ENCODE measurements around the gene ADIPOR2.

Gene ADIPOR2

GRCh38 chr12:1815814-1816729 lies 125.2 kb downstream of the ADIPOR2 start:
- TF ChIP-seq MAX (IDR thresholded peaks at IDR 0.05): no peak
- TF ChIP-seq, protein P1, sequence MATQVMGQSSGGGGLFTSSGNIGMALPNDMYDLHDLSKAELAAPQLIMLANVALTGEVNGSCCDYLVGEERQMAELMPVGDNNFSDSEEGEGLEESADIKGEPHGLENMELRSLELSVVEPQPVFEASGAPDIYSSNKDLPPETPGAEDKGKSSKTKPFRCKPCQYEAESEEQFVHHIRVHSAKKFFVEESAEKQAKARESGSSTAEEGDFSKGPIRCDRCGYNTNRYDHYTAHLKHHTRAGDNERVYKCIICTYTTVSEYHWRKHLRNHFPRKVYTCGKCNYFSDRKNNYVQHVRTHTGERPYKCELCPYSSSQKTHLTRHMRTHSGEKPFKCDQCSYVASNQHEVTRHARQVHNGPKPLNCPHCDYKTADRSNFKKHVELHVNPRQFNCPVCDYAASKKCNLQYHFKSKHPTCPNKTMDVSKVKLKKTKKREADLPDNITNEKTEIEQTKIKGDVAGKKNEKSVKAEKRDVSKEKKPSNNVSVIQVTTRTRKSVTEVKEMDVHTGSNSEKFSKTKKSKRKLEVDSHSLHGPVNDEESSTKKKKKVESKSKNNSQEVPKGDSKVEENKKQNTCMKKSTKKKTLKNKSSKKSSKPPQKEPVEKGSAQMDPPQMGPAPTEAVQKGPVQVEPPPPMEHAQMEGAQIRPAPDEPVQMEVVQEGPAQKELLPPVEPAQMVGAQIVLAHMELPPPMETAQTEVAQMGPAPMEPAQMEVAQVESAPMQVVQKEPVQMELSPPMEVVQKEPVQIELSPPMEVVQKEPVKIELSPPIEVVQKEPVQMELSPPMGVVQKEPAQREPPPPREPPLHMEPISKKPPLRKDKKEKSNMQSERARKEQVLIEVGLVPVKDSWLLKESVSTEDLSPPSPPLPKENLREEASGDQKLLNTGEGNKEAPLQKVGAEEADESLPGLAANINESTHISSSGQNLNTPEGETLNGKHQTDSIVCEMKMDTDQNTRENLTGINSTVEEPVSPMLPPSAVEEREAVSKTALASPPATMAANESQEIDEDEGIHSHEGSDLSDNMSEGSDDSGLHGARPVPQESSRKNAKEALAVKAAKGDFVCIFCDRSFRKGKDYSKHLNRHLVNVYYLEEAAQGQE (IDR thresholded peaks at IDR 0.05; ENCODE audit: low read depth): no peak
- TF ChIP-seq ZBTB7A (IDR thresholded peaks at IDR 0.05; ENCODE audit: low read depth): no peak
- no peak for TF ChIP-seq EP300 (IDR thresholded peaks at IDR 0.05; ENCODE audit: borderline replicate concordance)
- no peak for TF ChIP-seq TAF1 (IDR thresholded peaks at IDR 0.05; ENCODE audit: low read depth)
- TF ChIP-seq NFIC (IDR thresholded peaks at IDR 0.05): no peak
- TF ChIP-seq CREB1 (IDR thresholded peaks at IDR 0.05; ENCODE audit: low read depth): no peak
- TF ChIP-seq YY1 (IDR thresholded peaks at IDR 0.05; ENCODE audit: low read depth): no peak
- TF ChIP-seq TEAD4 (IDR thresholded peaks at IDR 0.05): no peak
- TF ChIP-seq RAD21 (IDR thresholded peaks at IDR 0.05; ENCODE audit: low read depth): no peak
- no peak for TF ChIP-seq FOXM1 (IDR thresholded peaks at IDR 0.05; ENCODE audit: borderline replicate concordance, low read depth)
- TF ChIP-seq CEBPB (IDR thresholded peaks at IDR 0.05): no peak
- TF ChIP-seq, protein P2, sequence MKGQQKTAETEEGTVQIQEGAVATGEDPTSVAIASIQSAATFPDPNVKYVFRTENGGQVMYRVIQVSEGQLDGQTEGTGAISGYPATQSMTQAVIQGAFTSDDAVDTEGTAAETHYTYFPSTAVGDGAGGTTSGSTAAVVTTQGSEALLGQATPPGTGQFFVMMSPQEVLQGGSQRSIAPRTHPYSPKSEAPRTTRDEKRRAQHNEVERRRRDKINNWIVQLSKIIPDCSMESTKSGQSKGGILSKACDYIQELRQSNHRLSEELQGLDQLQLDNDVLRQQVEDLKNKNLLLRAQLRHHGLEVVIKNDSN (IDR thresholded peaks at IDR 0.05): no peak
- no peak for TF ChIP-seq TCF12 (IDR thresholded peaks at IDR 0.05; ENCODE audit: low read depth)
- TF ChIP-seq EGR1 (IDR thresholded peaks at IDR 0.05): no peak

DNA sequence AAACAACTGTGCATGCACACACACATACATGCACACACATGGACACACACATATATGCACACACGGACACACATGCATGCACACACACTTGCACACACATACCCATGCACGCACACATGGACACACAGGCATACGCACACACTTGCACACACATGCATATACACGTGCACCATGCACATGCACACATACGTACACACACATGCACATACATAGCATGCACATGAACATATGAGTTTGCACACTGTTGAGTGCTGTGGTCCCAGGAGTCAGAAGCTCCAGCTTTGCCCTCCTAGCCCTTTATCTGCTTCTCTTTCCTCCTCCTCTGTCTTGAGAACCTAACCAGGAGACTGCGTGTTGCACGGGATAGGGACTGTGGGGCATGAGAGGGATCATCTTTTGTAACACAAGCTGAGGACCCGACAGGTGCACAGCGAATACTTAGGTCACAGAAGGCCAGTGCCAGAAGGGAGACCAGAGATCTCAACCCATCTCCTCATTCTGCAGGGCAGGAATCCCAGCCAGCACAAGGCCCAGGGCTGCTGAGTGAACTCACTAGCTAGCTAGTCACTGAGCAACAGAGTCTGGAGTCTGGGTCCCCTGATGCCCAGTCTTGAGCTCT lies 126.0 kb downstream of the ADIPOR2 start:
- TF ChIP-seq MAX (IDR thresholded peaks at IDR 0.05) (no peak), RAD21 (IDR thresholded peaks at IDR 0.05; ENCODE audit: low read depth) (no peak)

DNA sequence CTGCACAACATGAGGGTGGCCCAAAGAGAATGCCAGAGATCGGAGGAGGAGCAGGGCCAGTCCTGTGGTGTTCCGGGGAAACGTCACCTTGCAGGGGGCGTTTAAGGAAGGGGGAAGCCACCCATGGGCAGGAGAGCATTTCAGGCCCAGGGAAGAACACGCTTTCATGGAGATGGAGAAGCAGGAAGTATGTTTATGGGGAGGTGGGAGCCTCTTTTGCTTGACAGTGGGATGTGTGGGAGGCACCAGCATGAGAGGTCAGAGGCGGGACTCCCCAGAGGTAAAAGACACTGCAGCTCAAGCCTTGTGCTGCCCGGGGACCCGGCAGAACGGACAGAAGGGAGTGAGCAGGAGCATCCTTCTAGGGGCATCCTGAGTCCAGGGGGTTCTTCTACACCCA lies 128.2 kb downstream of the ADIPOR2 start:
- no peak for TF ChIP-seq FOXM1 (IDR thresholded peaks at IDR 0.05; ENCODE audit: borderline replicate concordance, low read depth)
- no peak for TF ChIP-seq TCF12 (IDR thresholded peaks at IDR 0.05; ENCODE audit: low read depth)
- TF ChIP-seq, protein P2 (IDR thresholded peaks at IDR 0.05): no peak
- TF ChIP-seq, protein P1 (IDR thresholded peaks at IDR 0.05; ENCODE audit: low read depth): no peak
- no peak for TF ChIP-seq EP300 (IDR thresholded peaks at IDR 0.05; ENCODE audit: borderline replicate concordance)
- no peak for TF ChIP-seq YY1 (IDR thresholded peaks at IDR 0.05; ENCODE audit: low read depth)
- TF ChIP-seq TAF1 (IDR thresholded peaks at IDR 0.05; ENCODE audit: low read depth): no peak
- no peak for TF ChIP-seq CREB1 (IDR thresholded peaks at IDR 0.05; ENCODE audit: low read depth)
- no peak for TF ChIP-seq NFIC (IDR thresholded peaks at IDR 0.05)
- no peak for TF ChIP-seq RAD21 (IDR thresholded peaks at IDR 0.05; ENCODE audit: low read depth)
- no peak for TF ChIP-seq TEAD4 (IDR thresholded peaks at IDR 0.05)
- no peak for TF ChIP-seq ZBTB7A (IDR thresholded peaks at IDR 0.05; ENCODE audit: low read depth)
- no peak for TF ChIP-seq MAX (IDR thresholded peaks at IDR 0.05)
- TF ChIP-seq CEBPB (IDR thresholded peaks at IDR 0.05): no peak
- TF ChIP-seq EGR1 (IDR thresholded peaks at IDR 0.05): no peak

DNA sequence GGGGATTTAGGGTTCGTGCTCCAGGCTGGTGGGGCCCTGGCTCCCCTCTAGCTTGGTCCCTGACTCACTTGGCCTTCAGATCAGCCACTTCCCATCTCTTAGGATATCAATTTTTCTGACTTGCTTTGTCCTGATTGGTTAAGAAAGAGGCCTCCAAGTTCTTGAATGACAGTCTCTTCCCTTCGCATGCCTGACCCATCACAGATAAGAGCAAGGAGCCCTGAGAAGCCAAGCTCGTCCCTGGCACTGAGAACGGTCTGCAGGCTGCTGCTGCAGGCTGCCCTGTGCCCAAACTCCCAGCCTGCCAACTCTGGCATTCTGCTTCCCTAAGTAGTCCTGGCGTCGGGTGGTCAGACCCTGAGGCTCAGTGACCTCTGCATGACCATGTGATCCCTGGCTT lies 128.7 kb downstream of the ADIPOR2 start:
- TF ChIP-seq, protein P1 (IDR thresholded peaks at IDR 0.05; ENCODE audit: low read depth): no peak
- TF ChIP-seq EGR1 (IDR thresholded peaks at IDR 0.05) (no peak), YY1 (IDR thresholded peaks at IDR 0.05; ENCODE audit: low read depth) (no peak), FOXM1 (IDR thresholded peaks at IDR 0.05; ENCODE audit: borderline replicate concordance, low read depth) (no peak), NFIC (IDR thresholded peaks at IDR 0.05) (no peak), MAX (IDR thresholded peaks at IDR 0.05) (no peak), TEAD4 (IDR thresholded peaks at IDR 0.05) (no peak), EP300 (IDR thresholded peaks at IDR 0.05; ENCODE audit: borderline replicate concordance) (no peak)
